Measurements from ENCODE around the gene SLC35G6.

- TF ChIP-seq, protein P1, sequence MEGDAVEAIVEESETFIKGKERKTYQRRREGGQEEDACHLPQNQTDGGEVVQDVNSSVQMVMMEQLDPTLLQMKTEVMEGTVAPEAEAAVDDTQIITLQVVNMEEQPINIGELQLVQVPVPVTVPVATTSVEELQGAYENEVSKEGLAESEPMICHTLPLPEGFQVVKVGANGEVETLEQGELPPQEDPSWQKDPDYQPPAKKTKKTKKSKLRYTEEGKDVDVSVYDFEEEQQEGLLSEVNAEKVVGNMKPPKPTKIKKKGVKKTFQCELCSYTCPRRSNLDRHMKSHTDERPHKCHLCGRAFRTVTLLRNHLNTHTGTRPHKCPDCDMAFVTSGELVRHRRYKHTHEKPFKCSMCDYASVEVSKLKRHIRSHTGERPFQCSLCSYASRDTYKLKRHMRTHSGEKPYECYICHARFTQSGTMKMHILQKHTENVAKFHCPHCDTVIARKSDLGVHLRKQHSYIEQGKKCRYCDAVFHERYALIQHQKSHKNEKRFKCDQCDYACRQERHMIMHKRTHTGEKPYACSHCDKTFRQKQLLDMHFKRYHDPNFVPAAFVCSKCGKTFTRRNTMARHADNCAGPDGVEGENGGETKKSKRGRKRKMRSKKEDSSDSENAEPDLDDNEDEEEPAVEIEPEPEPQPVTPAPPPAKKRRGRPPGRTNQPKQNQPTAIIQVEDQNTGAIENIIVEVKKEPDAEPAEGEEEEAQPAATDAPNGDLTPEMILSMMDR (IDR thresholded peaks at IDR 0.05; ENCODE audit: low read depth, low read length, poor library complexity, severe bottlenecking), result no peak
- TF ChIP-seq EZH2phosphoT487 (IDR thresholded peaks at IDR 0.05; ENCODE audit: borderline replicate concordance, low read length), result no peak
Measured at GRCh38 chr17:7448461-7448860, 32.8 kb upstream of the SLC35G6 start.
